ENCODE measurements around the gene SCN5A. TPM values are rescaled to one million over a fixed set of nuclear protein-coding genes. Genes with fewer than 3 reads are reported as not detected.

SCN5A gene
- total and polyA plus RNA-seq, 2 of the 8 experiments (the other 6 are each of a cell fraction or from before 2014, with no cell fraction given), result 4.8 to 11.4 TPM

- no peak overlapping the region for H3K18ac ChIP-seq (ENCODE audit: extremely low read depth, low read length)
- CTCF ChIA-PET (ENCODE audit: partially characterized antibody), result interaction anchor here (1.0 to 1.4 kb wide), 2 partner anchors 138 to 139 kb away, joined by 3 read pairs; no protein-coding TSS in a partner anchor
- no peak overlapping the region for H2AK5ac ChIP-seq (ENCODE audit: low read depth, low read length)
- H3K4me3 ChIP-seq (ENCODE audit: extremely low read depth in 1 of 4, insufficient read depth in 2 of 4, low read depth in 3 of 4, low read length in 4 of 4), result no peak overlapping the region
- no peak overlapping the region for H2BK5ac ChIP-seq (ENCODE audit: low read depth, low read length)
- H4K91ac ChIP-seq (replicated peaks; ENCODE audit: insufficient read length, low read length), result no peak overlapping the region
- H3K56ac ChIP-seq (replicated peaks; ENCODE audit: insufficient read length, low read depth, low read length), result no peak overlapping the region
- H3K9me3 ChIP-seq (ENCODE audit: insufficient read depth in 2 of 2, low read depth in 1 of 2, low read length in 1 of 2), result no peaks in the 10 kb centered on the region
- no peak overlapping the region for H2BK20ac ChIP-seq (ENCODE audit: low read length)
- DNase-seq (ENCODE audit: low read depth in 1 of 2, low spot score in 2 of 2), result no peak
- H4K8ac ChIP-seq (ENCODE audit: extremely low read depth, insufficient read depth, low read length), result no peak overlapping the region
- H3K27ac ChIP-seq (ENCODE audit: low read depth, low read length), result no peak overlapping the region
- H2BK12ac ChIP-seq (ENCODE audit: low read depth, low read length), result no peak overlapping the region
- no peak overlapping the region for H3K23ac ChIP-seq (ENCODE audit: insufficient read length)
- H3K4me1 ChIP-seq (replicated peaks in 1 of 4; ENCODE audit: control insufficient read depth in 3 of 4, insufficient read depth in 4 of 4, low read length in 3 of 4), result no peaks in the 10 kb centered on the region
- no peaks in the 10 kb centered on the region for H3K79me1 ChIP-seq (ENCODE audit: low read depth, low read length)
- no peaks in the 10 kb centered on the region for H4K20me1 ChIP-seq (replicated peaks in 1 of 2; ENCODE audit: control insufficient read depth in 1 of 2, insufficient read depth in 2 of 2, low read length in 2 of 2)
- 86% methylated on average over 5 of the region's 5 CpGs; no CpG with 5 or more reads in 1 of the 2 experiments for WGBS, 2 experiments (ENCODE audit: extremely low coverage in 1 of 2, insufficient coverage in 1 of 2, insufficient read length in 1 of 2, insufficient replicate concordance in 2 of 2, low coverage in 1 of 2, low lambda C conversion rate in 2 of 2, missing lambda C conversion rate in 1 of 2)
- TF ChIP-seq POLR2A (IDR thresholded peaks at IDR 0.05; ENCODE audit: control extremely low read depth in 1 of 2, low read depth in 2 of 2, low read length in 2 of 2) (no peak), HDAC2 (IDR thresholded peaks at IDR 0.05; ENCODE audit: borderline replicate concordance in 1 of 2, low read depth in 2 of 2, low read length in 2 of 2) (no peak), TBP (IDR thresholded peaks at IDR 0.05; ENCODE audit: low read depth, low read length) (no peak), TEAD4 (IDR thresholded peaks at IDR 0.05; ENCODE audit: low read depth, low read length) (no peak), RFX5 (IDR thresholded peaks at IDR 0.05; ENCODE audit: borderline replicate concordance, low read depth, low read length) (no peak), SIX5 (IDR thresholded peaks at IDR 0.05; ENCODE audit: low read depth, low read length) (no peak), USF2 (IDR thresholded peaks at IDR 0.05; ENCODE audit: low read length) (no peak), CHD1 (IDR thresholded peaks at IDR 0.05; ENCODE audit: low read depth, low read length) (no peak), ZNF274 (IDR thresholded peaks at IDR 0.05; ENCODE audit: borderline replicate concordance, extremely low read depth, low read length) (no peak), EZH2 (IDR thresholded peaks at IDR 0.05; ENCODE audit: low read depth, low read length, severe bottlenecking) (no peak), YY1 (IDR thresholded peaks at IDR 0.05; ENCODE audit: low read depth, low read length) (no peak)
- no peak for FAIRE-seq
- POLR2A ChIA-PET (ENCODE audit: partially characterized antibody), result no interaction called here
- no peak overlapping the region for H3K4me2 ChIP-seq (ENCODE audit: insufficient read depth in 1 of 2, low read depth in 2 of 2, low read length in 2 of 2)
- no peaks in the 10 kb centered on the region for H3K23me2 ChIP-seq (ENCODE audit: low read depth, low read length)
- no peak overlapping the region for H3K9ac ChIP-seq (replicated peaks in 1 of 4; ENCODE audit: extremely low read depth in 1 of 4, low read depth in 3 of 4, low read length in 3 of 4)
- H4K5ac ChIP-seq (ENCODE audit: insufficient read length, low read depth, low read length), result no peak overlapping the region
- H3K27me3 ChIP-seq (replicated peaks in 1 of 4; ENCODE audit: control insufficient read depth in 3 of 4, extremely low read depth in 1 of 4, insufficient read depth in 3 of 4, low read length in 3 of 4), result no peaks in the 10 kb centered on the region; a peak in 1 of 7 replicates
- H3K79me2 ChIP-seq (ENCODE audit: control insufficient read depth in 1 of 2, insufficient read depth in 2 of 2, low read length in 2 of 2), result no peaks in the 10 kb centered on the region
- no peak overlapping the region for H2BK120ac ChIP-seq (replicated peaks; ENCODE audit: low read depth, low read length)
- no peak overlapping the region for H3K4ac ChIP-seq (replicated peaks; ENCODE audit: insufficient read length, low read depth, low read length)
- H3K36me3 ChIP-seq (ENCODE audit: control insufficient read depth in 2 of 4, insufficient read depth in 4 of 4, low read length in 3 of 4), result no peaks in the 10 kb centered on the region
- H2AFZ ChIP-seq (ENCODE audit: low read length), result no peak overlapping the region
- no peak overlapping the region for H2BK15ac ChIP-seq (ENCODE audit: low read length)
- H3K14ac ChIP-seq (ENCODE audit: insufficient read length), result no peak overlapping the region
These were observed 49.3 kb upstream of the SCN5A start for GRCh38 chr3:38698760-38699159.
